Esophagus muscularis mucosa (tissue), 3 donors: ENCODE results near the gene CPNE7.

Experiments
- CTCF ChIP-seq, 3 experiments: fragments of 200-600 bp in 2 of 3; fragments of 450-650 bp in 1 of 3; sonication (generic) in 2 of 3; IDR thresholded peaks; one replicate each; pipeline ENCODE4 v1.5.1; 2017 to 2019; ENCODE audit warnings: antibody characterized with exemption in 3 of 3, mild to moderate bottlenecking in 2 of 3, moderate library complexity in 1 of 3
- POLR2A ChIP-seq: fragments of 450-650 bp; IDR thresholded peaks from one replicate; pipeline ENCODE4 v1.6.1; 2017; ENCODE audit warnings: antibody characterized with exemption, moderate library complexity, mild to moderate bottlenecking, low read depth

DNA sequence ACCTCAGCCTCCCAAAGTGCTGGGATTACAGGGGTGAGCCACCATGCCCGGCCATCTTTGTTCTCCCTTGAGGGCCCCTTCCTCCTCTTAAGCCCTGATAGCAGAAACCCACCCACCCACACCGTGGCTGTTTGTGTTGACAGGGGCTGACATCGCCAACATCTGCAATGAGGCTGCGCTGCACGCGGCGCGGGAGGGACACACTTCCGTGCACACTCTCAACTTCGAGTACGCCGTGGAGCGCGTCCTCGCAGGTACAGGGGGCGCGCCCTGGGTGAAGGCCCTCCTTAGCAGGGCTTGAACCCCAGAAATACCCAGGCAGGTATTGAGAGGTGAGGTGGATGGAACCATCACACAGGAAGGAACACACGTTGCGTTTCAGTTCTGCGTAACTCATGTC is 27.7 kb upstream of the CPNE7 start:
- TF ChIP-seq CTCF (IDR thresholded peaks at IDR 0.05) (no peak), POLR2A (no peak)
